NCI-H2227 treated with DMSO at 0.1 percent for 48 hours (cell line): ENCODE data around the gene AHCYL2.
"Not testable (repeated sequence)": the region's sequence is repeated elsewhere in the genome, so short reads cannot be mapped to it uniquely, and the experiment has no call there.

Experiments used
- DNase-seq: peaks from one replicate; lab custom pipeline; 2025; lab: John Stamatoyannopoulos, UW

Gene AHCYL2

GRCh38 chr7:129351320-129351719, 126.5 kb downstream of the AHCYL2 start:
- no peak for DNase-seq

- not testable (repeated sequence) for DNase-seq
These were observed 128.3 kb downstream of the AHCYL2 start for GRCh38 chr7:129353104-129353503.

GRCh38 chr7:129354428-129355157, 129.8 kb downstream of the AHCYL2 start:
- DNase-seq: no peak

- no peak for DNase-seq
These were observed 131.3 kb downstream of the AHCYL2 start for GRCh38 chr7:129356176-129356575.

GRCh38 chr7:129359176-129359575, 134.3 kb downstream of the AHCYL2 start:
- no peak for DNase-seq

- no peak for DNase-seq
These were observed 134.8 kb downstream of the AHCYL2 start for GRCh38 chr7:129359638-129360037.

GRCh38 chr7:129361771-129362170, 136.9 kb downstream of the AHCYL2 start:
- DNase-seq: no peak

- no peak for DNase-seq
These were observed 137.7 kb downstream of the AHCYL2 start for GRCh38 chr7:129362496-129362895.

- peak; percentile 51 for DNase-seq
These were observed 142.5 kb downstream of the AHCYL2 start for GRCh38 chr7:129367349-129367699.

- DNase-seq: peak; percentile 69
These were observed 143.0 kb downstream of the AHCYL2 start for GRCh38 chr7:129367700-129368388.

- DNase-seq: no peak
These were observed 143.7 kb downstream of the AHCYL2 start for GRCh38 chr7:129368389-129368986.

- not testable (repeated sequence) for DNase-seq
These were observed 144.6 kb downstream of the AHCYL2 start for GRCh38 chr7:129369447-129369846.

- DNase-seq: no peak
These were observed 146.0 kb downstream of the AHCYL2 start for GRCh38 chr7:129370812-129371211.

- DNase-seq: no peak
These were observed 146.7 kb downstream of the AHCYL2 start for GRCh38 chr7:129371487-129371886.

- DNase-seq: no peak
These were observed 149.0 kb downstream of the AHCYL2 start for GRCh38 chr7:129373651-129374428.

- no peak for DNase-seq
These were observed 150.5 kb downstream of the AHCYL2 start for GRCh38 chr7:129375141-129375938.

- DNase-seq: peak; percentile 18
These were observed 151.4 kb downstream of the AHCYL2 start for GRCh38 chr7:129376076-129376777.

- DNase-seq: no peak
These were observed 152.2 kb downstream of the AHCYL2 start for GRCh38 chr7:129376778-129377700.

GRCh38 chr7:129381710-129382484, 157.1 kb downstream of the AHCYL2 start:
- no peak for DNase-seq
